Measurements from ENCODE around the gene MROH7.

The MROH7 gene

DNA sequence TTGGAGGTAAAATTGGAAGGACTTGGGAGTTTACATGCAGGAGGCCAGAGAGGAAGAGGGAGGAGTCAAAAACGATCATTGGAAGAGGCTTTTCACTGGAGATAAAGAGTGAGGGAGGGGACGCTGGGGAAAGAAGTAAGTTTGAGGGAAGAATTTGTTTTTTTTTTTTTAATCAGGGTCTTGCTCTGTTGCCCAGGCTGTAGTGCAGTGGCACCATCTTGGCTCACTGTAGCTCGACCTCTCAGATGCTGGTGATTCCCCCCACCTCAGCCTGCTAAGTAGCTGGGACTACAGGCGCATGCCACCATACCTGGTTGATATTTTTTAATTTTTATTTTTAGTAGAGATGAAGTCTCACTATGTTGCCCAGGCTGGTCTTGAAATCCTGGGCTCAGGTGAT is 1.2 kb upstream of the MROH7 start:
- DNase-seq (ENCODE audit: low read depth): no peak
- H3K4me3 ChIP-seq (ENCODE audit: control insufficient read depth, low read depth, low read length): no peak overlapping the region
- TF ChIP-seq, protein P1, sequence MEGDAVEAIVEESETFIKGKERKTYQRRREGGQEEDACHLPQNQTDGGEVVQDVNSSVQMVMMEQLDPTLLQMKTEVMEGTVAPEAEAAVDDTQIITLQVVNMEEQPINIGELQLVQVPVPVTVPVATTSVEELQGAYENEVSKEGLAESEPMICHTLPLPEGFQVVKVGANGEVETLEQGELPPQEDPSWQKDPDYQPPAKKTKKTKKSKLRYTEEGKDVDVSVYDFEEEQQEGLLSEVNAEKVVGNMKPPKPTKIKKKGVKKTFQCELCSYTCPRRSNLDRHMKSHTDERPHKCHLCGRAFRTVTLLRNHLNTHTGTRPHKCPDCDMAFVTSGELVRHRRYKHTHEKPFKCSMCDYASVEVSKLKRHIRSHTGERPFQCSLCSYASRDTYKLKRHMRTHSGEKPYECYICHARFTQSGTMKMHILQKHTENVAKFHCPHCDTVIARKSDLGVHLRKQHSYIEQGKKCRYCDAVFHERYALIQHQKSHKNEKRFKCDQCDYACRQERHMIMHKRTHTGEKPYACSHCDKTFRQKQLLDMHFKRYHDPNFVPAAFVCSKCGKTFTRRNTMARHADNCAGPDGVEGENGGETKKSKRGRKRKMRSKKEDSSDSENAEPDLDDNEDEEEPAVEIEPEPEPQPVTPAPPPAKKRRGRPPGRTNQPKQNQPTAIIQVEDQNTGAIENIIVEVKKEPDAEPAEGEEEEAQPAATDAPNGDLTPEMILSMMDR (IDR thresholded peaks at IDR 0.05; ENCODE audit: control insufficient read depth, insufficient read depth, low read depth, low read length, missing control alignments): no peak

DNA sequence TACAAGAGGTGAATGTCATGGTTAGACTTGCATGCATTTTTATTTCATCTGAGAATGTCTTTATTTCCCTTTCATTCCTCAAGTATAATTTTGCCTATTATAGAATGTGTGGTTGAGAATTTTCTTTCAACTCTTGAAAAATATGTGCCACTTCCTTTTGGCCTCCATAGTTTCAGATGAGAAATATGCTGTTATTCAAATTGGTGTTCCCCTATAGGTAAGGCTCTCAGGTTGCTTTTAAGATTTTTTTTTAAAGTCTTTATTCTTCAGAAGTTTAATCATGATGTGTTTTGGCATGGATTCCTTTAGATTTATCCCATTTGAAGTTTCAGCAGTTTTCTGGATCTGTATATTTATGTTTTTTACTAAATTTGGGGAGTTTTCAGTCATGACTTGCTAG is 2.1 kb downstream of the MROH7 start:
- no peak overlapping the region for H3K4me3 ChIP-seq (ENCODE audit: control insufficient read depth, low read depth, low read length)
- TF ChIP-seq, protein P1 (IDR thresholded peaks at IDR 0.05; ENCODE audit: control insufficient read depth, insufficient read depth, low read depth, low read length, missing control alignments): no peak
- DNase-seq (ENCODE audit: low read depth): no peak

DNA sequence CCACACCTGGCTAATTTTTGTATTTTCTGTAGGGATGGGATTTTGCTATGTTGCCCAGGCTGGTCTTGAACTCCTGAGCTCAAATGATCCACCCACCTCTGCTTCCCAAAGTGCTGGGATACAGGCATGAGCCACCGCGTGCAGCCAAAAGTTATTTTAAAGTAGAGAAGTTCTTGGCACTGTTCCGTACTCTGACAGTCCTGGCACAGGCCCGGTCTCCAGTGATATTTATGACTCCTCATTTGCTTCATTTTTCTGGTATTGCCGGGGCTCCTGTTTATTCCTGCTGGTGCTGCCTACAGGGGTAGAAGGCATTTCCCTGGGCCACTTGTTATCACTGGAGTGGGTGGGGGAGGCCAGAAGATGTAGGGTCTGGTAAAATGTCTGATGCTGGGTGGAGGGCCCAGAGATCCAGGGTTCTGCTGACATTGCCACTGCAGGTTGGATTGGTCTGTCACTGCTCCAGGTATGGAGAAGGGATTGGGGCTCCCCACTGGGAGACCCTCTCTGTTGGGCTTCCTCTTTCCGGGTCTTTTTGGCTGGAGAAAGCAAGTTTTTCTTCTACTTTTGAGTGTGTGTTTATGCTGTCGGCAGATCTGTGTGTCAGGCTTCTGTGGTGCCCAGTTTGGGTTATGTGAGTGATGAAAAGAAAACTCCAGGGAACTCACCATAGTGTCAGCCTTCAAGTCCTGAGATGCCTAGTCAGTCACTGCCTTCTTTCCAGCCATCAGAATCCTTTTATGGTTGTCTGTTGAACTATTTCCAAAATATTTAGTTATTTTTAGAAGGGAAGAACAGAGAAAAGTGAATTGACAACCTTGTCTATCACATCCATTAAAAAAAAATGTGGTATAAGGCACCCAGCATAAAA is 4.5 kb downstream of the MROH7 start:
- DNase-seq (ENCODE audit: low read depth): no peak
- no peak overlapping the region for H3K4me3 ChIP-seq (ENCODE audit: control insufficient read depth, low read depth, low read length)
- TF ChIP-seq, protein P1 (IDR thresholded peaks at IDR 0.05; ENCODE audit: control insufficient read depth, insufficient read depth, low read depth, low read length, missing control alignments): no peak

DNA sequence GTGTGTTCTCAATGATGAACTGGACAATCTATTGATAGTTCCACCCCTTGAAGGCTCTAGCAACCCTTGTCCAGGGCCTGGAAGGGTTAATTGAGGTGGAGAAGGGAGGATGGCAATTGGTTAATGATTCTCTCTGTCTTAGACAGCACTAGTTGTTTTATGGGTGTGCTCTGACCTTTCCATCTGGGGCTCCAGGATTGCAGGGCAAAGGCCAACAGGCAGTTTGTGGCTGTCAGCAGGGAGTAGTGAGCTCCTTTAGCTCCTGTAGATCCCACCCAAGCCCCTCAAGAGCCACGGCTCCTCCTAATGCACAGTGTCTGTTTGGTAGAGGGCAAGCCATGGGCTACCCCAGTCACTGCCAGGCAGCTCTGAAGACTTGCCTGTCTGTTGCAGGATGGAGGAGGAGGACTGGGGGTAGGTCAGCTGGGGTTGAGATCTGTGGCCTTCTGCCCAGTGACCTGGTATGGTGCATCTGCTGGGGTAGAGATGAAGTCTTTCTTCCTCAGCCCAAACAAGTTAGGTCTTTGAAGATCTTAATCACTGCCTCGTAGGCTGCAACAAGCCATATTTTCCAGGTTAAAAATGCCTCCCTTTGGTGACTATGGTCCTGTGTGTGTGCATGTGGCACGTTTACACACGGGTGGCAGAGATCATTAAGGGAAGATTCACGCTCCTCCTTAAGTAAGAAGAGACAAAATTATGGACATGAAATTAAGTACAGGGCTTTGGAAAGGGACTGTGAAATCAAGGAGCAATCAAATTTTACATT is 7.7 kb downstream of the MROH7 start:
- no peak overlapping the region for H3K4me3 ChIP-seq (ENCODE audit: control insufficient read depth, low read depth, low read length)

DNA sequence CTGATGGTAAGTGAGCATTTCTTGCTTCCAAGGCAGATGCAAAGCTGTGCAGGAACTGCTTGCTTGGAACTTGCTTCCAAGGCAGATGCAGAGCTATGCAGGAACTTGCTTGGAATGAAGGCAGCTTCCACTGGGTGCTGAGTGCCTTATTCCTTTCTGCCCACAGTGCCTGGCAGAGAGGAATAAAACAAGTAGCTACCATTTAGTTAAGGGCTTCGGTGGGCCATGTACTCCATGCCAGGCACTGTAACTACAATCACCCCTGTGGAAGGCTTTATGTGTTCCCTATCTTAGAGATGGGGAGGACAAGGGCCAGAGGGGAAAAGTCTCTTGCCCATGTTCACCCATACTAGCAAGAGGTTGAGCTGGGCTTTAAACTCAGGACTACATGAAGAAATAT is 8.3 kb downstream of the MROH7 start:
- TF ChIP-seq, protein P1 (IDR thresholded peaks at IDR 0.05; ENCODE audit: control insufficient read depth, insufficient read depth, low read depth, low read length, missing control alignments): no peak
- no peak for DNase-seq (ENCODE audit: low read depth)
- H3K4me3 ChIP-seq (ENCODE audit: control insufficient read depth, low read depth, low read length): no peak overlapping the region

More for the DNA sequence above, 7.7 kb downstream of the MROH7 start:
- no peak for DNase-seq (ENCODE audit: low read depth)
- TF ChIP-seq, protein P1 (IDR thresholded peaks at IDR 0.05; ENCODE audit: control insufficient read depth, insufficient read depth, low read depth, low read length, missing control alignments): no peak

DNA sequence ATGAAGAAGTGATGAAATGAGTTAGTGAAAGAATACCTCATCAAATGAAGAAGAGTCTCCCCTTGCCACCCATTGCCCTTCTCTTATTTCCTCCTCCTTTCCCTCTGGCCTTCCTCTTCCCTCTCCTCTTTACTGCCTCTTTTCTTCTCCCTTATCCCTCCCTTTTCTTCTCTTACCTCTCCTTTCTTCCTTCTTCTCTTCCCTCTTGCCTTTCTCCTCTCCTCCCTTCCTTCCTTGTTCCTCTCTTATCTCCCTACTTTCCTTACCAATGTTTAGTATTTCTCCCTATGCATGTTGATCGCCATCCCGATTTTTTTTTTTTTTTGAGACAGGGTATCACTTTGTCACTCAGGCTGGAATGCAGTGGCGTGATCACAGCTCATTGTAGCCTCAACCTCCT is 8.8 kb downstream of the MROH7 start:
- DNase-seq (ENCODE audit: low read depth): no peak
- TF ChIP-seq, protein P1 (IDR thresholded peaks at IDR 0.05; ENCODE audit: control insufficient read depth, insufficient read depth, low read depth, low read length, missing control alignments): no peak
- no peak overlapping the region for H3K4me3 ChIP-seq (ENCODE audit: control insufficient read depth, low read depth, low read length)

Data from AG09309 (cell line).